Measurements from ENCODE around the gene DDIAS. TPM values are rescaled to one million over a fixed set of nuclear protein-coding genes. Genes with fewer than 3 reads are reported as not detected.

Gene DDIAS
- total and polyA plus RNA-seq, 10 of the 15 experiments (the other 5 are each of a cell fraction or from before 2014, with no cell fraction given), result 6.9 to 27.8 (median 12.9) TPM

- 0 out of 2 replicates have a peak, but pooled peaks have one; percentile 13 for TF ChIP-seq ZBTB40 (IDR thresholded peaks at IDR 0.05; ENCODE audit: borderline replicate concordance)
- TF ChIP-seq CEBPB (IDR thresholded peaks at IDR 0.05; ENCODE audit: borderline replicate concordance in 1 of 2, low read depth in 2 of 2, low read length in 2 of 2), result no peak
- TF ChIP-seq USF1 (IDR thresholded peaks at IDR 0.05; ENCODE audit: borderline replicate concordance, extremely low read length, insufficient read depth, low read depth, low read length), result no peak
- peak; percentile 88 to 93; a peak in 3 of 4 replicates for TF ChIP-seq BHLHE40 (IDR thresholded peaks at IDR 0.05; ENCODE audit: borderline replicate concordance in 1 of 2, low read depth in 2 of 2, low read length in 1 of 2)
- TF ChIP-seq MXI1 (IDR thresholded peaks at IDR 0.05; ENCODE audit: low read depth, low read length), result peak; percentile 60; the same call in 1 of the 2 replicates
- TF ChIP-seq EP300 (IDR thresholded peaks at IDR 0.05; ENCODE audit: borderline replicate concordance in 1 of 2, control insufficient read depth in 1 of 2, low read depth in 2 of 2, low read length in 2 of 2), result 0 out of 4 replicates have a peak, but pooled peaks of 1 of the 2 experiments have one; percentile 12
- no peak for TF ChIP-seq FOXM1 (IDR thresholded peaks at IDR 0.05; ENCODE audit: low read depth, low read length)
- peak; percentile 84 for TF ChIP-seq RUNX3 (IDR thresholded peaks at IDR 0.05; ENCODE audit: low read length)
- no peak; the same call in 1 of the 2 replicates for TF ChIP-seq NKRF (conservative IDR thresholded peaks at IDR 0.05)
- TF ChIP-seq RFX5 (IDR thresholded peaks at IDR 0.05; ENCODE audit: low read depth, low read length), result no peak
- no peak for TF ChIP-seq RAD21 (IDR thresholded peaks at IDR 0.05; ENCODE audit: insufficient read depth, low read depth, low read length)
- TF ChIP-seq KLF5 (IDR thresholded peaks at IDR 0.05; ENCODE audit: partially characterized antibody), result no peak
- no peak for TF ChIP-seq CTCF (IDR thresholded peaks at IDR 0.05 in 2 of 3, conservative IDR thresholded peaks at IDR 0.05 in 1 of 3; ENCODE audit: control insufficient read depth in 2 of 3, extremely low read depth in 1 of 3, insufficient read depth in 1 of 3, low read depth in 3 of 3, low read length in 3 of 3)
- TF ChIP-seq ZBED1 (IDR thresholded peaks at IDR 0.05; ENCODE audit: borderline replicate concordance), result no peak
- TF ChIP-seq POLR2AphosphoS5 (IDR thresholded peaks at IDR 0.05; ENCODE audit: low read length), result peak; percentile 82
- no peak for TF ChIP-seq RBBP5 (conservative IDR thresholded peaks at IDR 0.05)
- no peak for TF ChIP-seq STAT3 (IDR thresholded peaks at IDR 0.05; ENCODE audit: low read depth, low read length)
- no peak for TF ChIP-seq HDAC6 (IDR thresholded peaks at IDR 0.05; ENCODE audit: unreplicated experiment)
Measured at GRCh38 chr11:82900277-82901164, 1.0 kb upstream of the DDIAS start, which contains the start of gene PRCP (continued).
